IMR-90 (cell line): Measurements from ENCODE around the gene APOE. TPM values are rescaled to one million over a fixed set of nuclear protein-coding genes. Genes with fewer than 3 reads are reported as not detected.

Source experiments
- ATAC-seq: fragments of 200-7000 bp; cut with Tn5 transposase; 2 replicates; pipeline ENCODE4 v1.9.1; 2020; ENCODE audit warnings: low read depth, mild to moderate bottlenecking, moderate library complexity
- BruUV-seq: library from RNA; stranded (reverse); fragments of 400-500 nt; replicated peaks from 2 replicates; lab custom pipeline; 2021; lab: Mats Ljungman, UMichigan
- CTCF ChIA-PET: fragments of 300-600 bp; formaldehyde crosslinking; extraction: SDS; loops from one replicate; lab custom pipeline; 2021; ENCODE audit warnings: antibody characterized with exemption; lab: Yijun Ruan, JAX
- POLR2A ChIA-PET: fragments of 300-600 bp; sonication (Branson Sonifier 250); formaldehyde crosslinking; loops from one replicate; lab custom pipeline; 2022; ENCODE audit warnings: antibody characterized with exemption; ENCODE audit not compliant: unreplicated experiment; lab: Charles Lee
- DNase-seq: peaks from one replicate; pipeline ENCODE4 v3.0.0; 2013
- H2AFZ ChIP-seq: replicated peaks from 2 replicates; pipeline ENCODE3; 2013; ENCODE audit warnings: low read length, mild to moderate bottlenecking; ENCODE audit not compliant: poor library complexity
- H2AK5ac ChIP-seq: 2 replicates; pipeline ENCODE4 v1.6.1; 2013; ENCODE audit warnings: low read depth, low read length, inconsistent platforms
- H2AK9ac ChIP-seq: replicated peaks from 2 replicates; pipeline ENCODE3; 2013; ENCODE audit warnings: mild to moderate bottlenecking, low read depth, low read length, moderate library complexity; ENCODE audit not compliant: poor library complexity
- H2BK120ac ChIP-seq: 2 replicates; pipeline ENCODE4 v1.6.1; 2013; ENCODE audit warnings: low read depth, low read length, inconsistent platforms
- H2BK15ac ChIP-seq: 3 replicates; pipeline ENCODE4 v1.6.1; 2013; ENCODE audit warnings: low read depth, low read length, inconsistent platforms
- H2BK20ac ChIP-seq: 2 replicates; pipeline ENCODE4 v1.6.1; 2013; ENCODE audit warnings: low read depth, mild to moderate bottlenecking, inconsistent platforms, low read length, moderate library complexity
- H2BK5ac ChIP-seq: 2 replicates; pipeline ENCODE4 v1.6.1; 2013; ENCODE audit warnings: mild to moderate bottlenecking, low read depth, low read length, inconsistent platforms; ENCODE audit not compliant: poor library complexity, severe bottlenecking
- H3K14ac ChIP-seq: replicated peaks from 2 replicates; pipeline ENCODE4 v1.6.1; 2013; ENCODE audit warnings: low read depth, low read length, inconsistent platforms
- H3K18ac ChIP-seq: 2 replicates; pipeline ENCODE4 v1.6.1; 2013; ENCODE audit warnings: low read depth, low read length, control low read depth
- H3K23ac ChIP-seq: 2 replicates; pipeline ENCODE4 v1.6.1; 2013; ENCODE audit warnings: low read depth, low read length, inconsistent platforms
- H3K27ac ChIP-seq: 2 replicates; pipeline ENCODE4 v1.5.1; 2013; ENCODE audit warnings: mild to moderate bottlenecking, control low read depth, low read length; ENCODE audit not compliant: insufficient read depth
- H3K27me3 ChIP-seq: 2 replicates; pipeline ENCODE4 v1.6.1; 2013; ENCODE audit warnings: low read length; ENCODE audit not compliant: control insufficient read depth, insufficient read depth
- H3K36me3 ChIP-seq: 2 replicates; pipeline ENCODE4 v1.6.1; 2013; ENCODE audit warnings: low read length, mixed read lengths; ENCODE audit not compliant: control insufficient read depth, insufficient read depth
- H3K4ac ChIP-seq: 2 replicates; pipeline ENCODE4 v1.6.1; 2013; ENCODE audit warnings: low read depth, low read length, inconsistent platforms
- H3K4me1 ChIP-seq: 2 replicates; pipeline ENCODE4 v1.6.1; 2013; ENCODE audit warnings: low read length, mixed read lengths; ENCODE audit not compliant: control insufficient read depth, insufficient read depth
- H3K4me2 ChIP-seq: 2 replicates; pipeline ENCODE4 v1.6.1; 2013; ENCODE audit warnings: low read depth, mild to moderate bottlenecking, control low read depth, low read length, moderate library complexity
- H3K4me3 ChIP-seq: 2 replicates; pipeline ENCODE4 v1.5.1; 2013; ENCODE audit warnings: low read depth, mild to moderate bottlenecking, control low read depth, low read length, moderate library complexity; ENCODE audit not compliant: insufficient read depth
- H3K56ac ChIP-seq: 2 replicates; pipeline ENCODE4 v1.6.1; 2013; ENCODE audit warnings: low read length, inconsistent platforms; ENCODE audit not compliant: insufficient read depth; ENCODE audit errors: extremely low read depth
- H3K79me1 ChIP-seq, 2 experiments: 2 replicates each; pipeline ENCODE4 v1.6.1; 2013; ENCODE audit warnings: low read length in 2 of 2, inconsistent platforms in 1 of 2, low read depth in 1 of 2
- H3K9ac ChIP-seq: 2 replicates; pipeline ENCODE4 v1.6.1; 2013; ENCODE audit warnings: low read depth, low read length, control low read depth
- H3K9me1 ChIP-seq: 2 replicates; pipeline ENCODE4 v1.6.1; 2013; ENCODE audit warnings: low read length, inconsistent platforms; ENCODE audit not compliant: insufficient read depth
- H3K9me3 ChIP-seq: 2 replicates; pipeline ENCODE4 v1.6.1; 2013; ENCODE audit warnings: low read length; ENCODE audit not compliant: control insufficient read depth, insufficient read depth
- H4K20me1 ChIP-seq: 2 replicates; pipeline ENCODE4 v1.6.1; 2013; ENCODE audit warnings: low read length, inconsistent platforms; ENCODE audit not compliant: insufficient read depth
- H4K5ac ChIP-seq: 2 replicates; pipeline ENCODE4 v1.6.1; 2013; ENCODE audit warnings: mild to moderate bottlenecking, low read depth, low read length, control low read depth
- H4K8ac ChIP-seq, 2 experiments: 2 replicates each; pipeline ENCODE4 v1.6.1; 2013; ENCODE audit warnings: low read depth in 2 of 2, low read length in 2 of 2, control low read depth in 1 of 2, inconsistent platforms in 1 of 2
- H4K91ac ChIP-seq: 2 replicates; pipeline ENCODE4 v1.6.1; 2013; ENCODE audit warnings: low read depth, low read length, inconsistent platforms; ENCODE audit not compliant: insufficient read depth
- CHD1 ChIP-seq: IDR thresholded peaks from 2 replicates; pipeline ENCODE4 v1.6.1; 2012; ENCODE audit warnings: low read depth, low read length, improper control_type of control experiment
- ELK1 ChIP-seq: fragments of 150-350 bp; IDR thresholded peaks from 2 replicates; pipeline ENCODE4 v1.6.1; 2016; ENCODE audit warnings: low read depth, mild to moderate bottlenecking, low read length, moderate library complexity, borderline replicate concordance
- MAFK ChIP-seq: IDR thresholded peaks from 2 replicates; pipeline ENCODE4 v1.6.1; 2012; ENCODE audit warnings: low read depth, low read length, improper control_type of control experiment
- MAZ ChIP-seq: IDR thresholded peaks from 2 replicates; pipeline ENCODE4 v1.6.1; 2012; ENCODE audit warnings: low read depth, mild to moderate bottlenecking, low read length, improper control_type of control experiment, moderate library complexity, borderline replicate concordance
- RCOR1 ChIP-seq: IDR thresholded peaks from 2 replicates; pipeline ENCODE4 v1.6.1; 2012; ENCODE audit warnings: mild to moderate bottlenecking, low read length, improper control_type of control experiment; ENCODE audit not compliant: insufficient replicate concordance
- USF2 ChIP-seq: fragments of 150-350 bp; IDR thresholded peaks from 2 replicates; pipeline ENCODE4 v1.6.1; 2017; ENCODE audit warnings: mild to moderate bottlenecking, antibody characterized with exemption, low read length, low read depth
- WGBS, 2 experiments: methylation state at CpG; one replicate each; pipeline versions ENCODE4 v1.1.5 to v1.1.7; 2013; ENCODE audit warnings: missing lambda C conversion rate in 2 of 2; ENCODE audit not compliant: insufficient read length in 1 of 2; ENCODE audit errors: extremely low coverage in 2 of 2; 5-methylcytosine and 5-hydroxymethylcytosine counted together
- dilution Hi-C: fragments of 300-500 bp; cut with HindIII; formaldehyde crosslinking; loops from one replicate; pipeline ENCODE4 v1.14.3; 2018; ENCODE audit warnings: low sequenced_read_pairs; ENCODE audit not compliant: unreplicated experiment
- in situ Hi-C: fragments of 300-500 bp; cut with MboI; formaldehyde crosslinking; loops from 3 replicates; pipeline ENCODE4 v1.14.3; 2019; ENCODE audit warnings: low sequenced_read_pairs, inconsistent platforms, mixed read lengths
- intact Hi-C: fragments of 100-400 bp; cut with micrococcal nuclease; formaldehyde crosslinking; loops from 2 replicates; pipeline ENCODE4 v1.10.0; 2022
- polyA plus RNA-seq, 3 experiments: library from polyadenylated mRNA; depleted of rRNA; stranded (reverse); fragments of >200 nt; gene quantifications; 2 replicates each; pipeline ENCODE4 v1.2.3, GENCODE V29; 2012; ENCODE audit warnings: low replicate concordance in 1 of 3
- total RNA-seq: library from RNA; depleted of rRNA; stranded (reverse); fragments of >200 nt; gene quantifications from 2 replicates; pipeline ENCODE4 v1.2.3, GENCODE V29; 2012
- TF ChIP-seq, protein P1 (sequence below): conservative IDR thresholded peaks from 2 replicates; pipeline ENCODE4 v1.5.1; 2012; ENCODE audit warnings: mild to moderate bottlenecking, low read depth, low read length, improper control_type of control experiment

Gene APOE
- total and polyA plus RNA-seq, 2 of the 4 experiments (the other 2 are of a cell fraction), result 0.18 to 2.0 TPM

DNA sequence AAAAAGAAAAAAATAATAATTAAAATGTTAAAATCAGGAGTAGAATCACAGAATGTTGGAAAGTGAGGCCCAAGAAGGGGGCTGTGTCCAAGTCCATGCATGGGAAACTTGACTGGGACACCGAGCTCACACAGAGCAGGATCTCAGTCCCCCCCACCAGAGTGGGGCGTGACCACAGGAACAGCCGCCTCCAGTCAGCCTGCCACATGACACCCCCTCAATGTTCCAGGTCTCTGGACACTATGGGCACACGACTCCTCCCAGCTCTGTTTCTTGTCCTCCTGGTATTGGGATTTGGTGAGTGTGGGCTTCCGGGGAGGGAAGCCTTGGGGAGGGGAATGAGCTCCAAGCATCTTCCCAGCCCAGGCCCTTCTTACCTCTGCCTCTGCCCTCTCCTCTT lies 42.6 kb downstream of the APOE start:
- H2BK5ac ChIP-seq, result no peak overlapping the region
- POLR2A ChIA-PET, result no interaction called here
- TF ChIP-seq, protein P1, sequence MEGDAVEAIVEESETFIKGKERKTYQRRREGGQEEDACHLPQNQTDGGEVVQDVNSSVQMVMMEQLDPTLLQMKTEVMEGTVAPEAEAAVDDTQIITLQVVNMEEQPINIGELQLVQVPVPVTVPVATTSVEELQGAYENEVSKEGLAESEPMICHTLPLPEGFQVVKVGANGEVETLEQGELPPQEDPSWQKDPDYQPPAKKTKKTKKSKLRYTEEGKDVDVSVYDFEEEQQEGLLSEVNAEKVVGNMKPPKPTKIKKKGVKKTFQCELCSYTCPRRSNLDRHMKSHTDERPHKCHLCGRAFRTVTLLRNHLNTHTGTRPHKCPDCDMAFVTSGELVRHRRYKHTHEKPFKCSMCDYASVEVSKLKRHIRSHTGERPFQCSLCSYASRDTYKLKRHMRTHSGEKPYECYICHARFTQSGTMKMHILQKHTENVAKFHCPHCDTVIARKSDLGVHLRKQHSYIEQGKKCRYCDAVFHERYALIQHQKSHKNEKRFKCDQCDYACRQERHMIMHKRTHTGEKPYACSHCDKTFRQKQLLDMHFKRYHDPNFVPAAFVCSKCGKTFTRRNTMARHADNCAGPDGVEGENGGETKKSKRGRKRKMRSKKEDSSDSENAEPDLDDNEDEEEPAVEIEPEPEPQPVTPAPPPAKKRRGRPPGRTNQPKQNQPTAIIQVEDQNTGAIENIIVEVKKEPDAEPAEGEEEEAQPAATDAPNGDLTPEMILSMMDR, result no peak
- TF ChIP-seq MAZ (no peak), MAFK (no peak), CHD1 (no peak), ELK1 (no peak), USF2 (no peak), RCOR1 (no peak)
- no peak overlapping the region for H3K56ac ChIP-seq
- no peaks in the 10 kb centered on the region for H3K79me1 ChIP-seq
- H3K27me3 ChIP-seq, result peaks cover 6% of the 10 kb centered on the region; the same call in 1 of the 2 replicates
- H3K9me1 ChIP-seq, result no peaks in the 10 kb centered on the region
- H3K4me1 ChIP-seq, result no peaks in the 10 kb centered on the region
- CTCF ChIA-PET, result no interaction called here
- no peak overlapping the region for H3K18ac ChIP-seq
- no peak overlapping the region for H2AK9ac ChIP-seq
- H3K4me2 ChIP-seq, result no peak overlapping the region
- DNase-seq (no peak), ATAC-seq (no peak)
- no peaks in the 10 kb centered on the region for H3K9me3 ChIP-seq
- H4K5ac ChIP-seq, result no peak overlapping the region
- peaks cover 2% of the 10 kb centered on the region; the same call in 1 of the 2 replicates for H3K36me3 ChIP-seq
- H4K20me1 ChIP-seq, result no peaks in the 10 kb centered on the region
- H3K27ac ChIP-seq, result no peak overlapping the region
- no peak overlapping the region for H2BK15ac ChIP-seq
- H3K4ac ChIP-seq, result no peak overlapping the region
- no peak overlapping the region for H4K8ac ChIP-seq
- H3K4me3 ChIP-seq, result no peak overlapping the region
- H2BK120ac ChIP-seq, result no peak overlapping the region
- no peak overlapping the region for H2BK20ac ChIP-seq
- in situ Hi-C loops, result no loop called here
- dilution Hi-C loops, result no loop called here
- no peak overlapping the region for H3K23ac ChIP-seq
- no peak overlapping the region for H2AFZ ChIP-seq
- BruUV-seq, result no TSS peak
- no peak overlapping the region for H3K9ac ChIP-seq
- H2AK5ac ChIP-seq, result no peak overlapping the region
- no peak overlapping the region for H4K91ac ChIP-seq
- intact Hi-C loops, result no loop called here
- H3K14ac ChIP-seq, result no peak overlapping the region
- WGBS, 2 experiments, result no CpG with 5 or more reads among the region's 5 CpGs
